PC-9 (cell line): ENCODE data around the gene USP49.

ENCODE experiments used
- CTCF ChIP-seq: fragments of 200-600 bp; sonication (generic); conservative IDR thresholded peaks from 2 replicates; pipeline ENCODE4 v1.6.1; 2017; ENCODE audit warnings: mixed run types, antibody characterized with exemption, mild to moderate bottlenecking, moderate library complexity
- EZH2 ChIP-seq: fragments of 200-600 bp; sonication (generic); IDR thresholded peaks from 2 replicates; pipeline ENCODE4 v1.8.0; 2017; ENCODE audit warnings: antibody characterized with exemption, low read depth

- TF ChIP-seq CTCF (no peak), EZH2 (no peak)
Observed at GRCh38 chr6:41743406-41744235, 151.6 kb downstream of the USP49 start.
